HL-60/S4 (cell line): ENCODE results near the gene PEAK3.
"Not testable (repeated sequence)": the region's sequence is repeated elsewhere in the genome, so short reads cannot be mapped to it uniquely, and the experiment has no call there.

Source experiments
- in situ Hi-C: fragments of 300-500 bp; cut with MboI; formaldehyde crosslinking; loops from 2 replicates; pipeline ENCODE4 v1.14.3; 2022; ENCODE audit warnings: low sequenced_read_pairs

PEAK3 gene

GRCh38 chr19:2289714-2290435 is 7.9 kb upstream of the PEAK3 start:
- in situ Hi-C loops = no loop called here

- in situ Hi-C loops = no loop called here
These were observed 7.1 kb upstream of the PEAK3 start for GRCh38 chr19:2288818-2289713.

GRCh38 chr19:2288338-2288817 is 6.4 kb upstream of the PEAK3 start:
- in situ Hi-C loops = no loop called here

GRCh38 chr19:2287585-2288337 is 5.8 kb upstream of the PEAK3 start:
- in situ Hi-C loops = no loop called here

- in situ Hi-C loops = no loop called here
These were observed 4.6 kb upstream of the PEAK3 start for GRCh38 chr19:2286402-2287140.

GRCh38 chr19:2283835-2284507 is 2.0 kb upstream of the PEAK3 start:
- in situ Hi-C loops = no loop called here

- in situ Hi-C loops = no loop called here
These were observed 875 bp upstream of the PEAK3 start for GRCh38 chr19:2282862-2283237.

GRCh38 chr19:2281265-2282061 is 512 bp downstream of the PEAK3 start:
- in situ Hi-C loops = not testable (repeated sequence)

- in situ Hi-C loops = no loop called here
These were observed 1.2 kb downstream of the PEAK3 start for GRCh38 chr19:2280633-2281264.

- in situ Hi-C loops = no loop called here
These were observed 3.4 kb downstream of the PEAK3 start for GRCh38 chr19:2278459-2279158.

- in situ Hi-C loops = no loop called here
These were observed 4.8 kb downstream of the PEAK3 start for GRCh38 chr19:2277138-2277537.

GRCh38 chr19:2276429-2276986 is 5.5 kb downstream of the PEAK3 start:
- in situ Hi-C loops = no loop called here

GRCh38 chr19:2275588-2276428 is 6.2 kb downstream of the PEAK3 start:
- in situ Hi-C loops = no loop called here

- in situ Hi-C loops = no loop called here
These were observed 6.9 kb downstream of the PEAK3 start for GRCh38 chr19:2274931-2275535.

- in situ Hi-C loops = no loop called here
These were observed 7.7 kb downstream of the PEAK3 start for GRCh38 chr19:2274185-2274711.
